OCI-LY3 (cell line): ENCODE measurements around the gene OR2A1.
"Not testable (repeated sequence)": the region's sequence is repeated elsewhere in the genome, so short reads cannot be mapped to it uniquely, and the experiment has no call there.

Experiments used
- EZH2phosphoT487 ChIP-seq: fragments of 200-600 bp; shearing (Covaris generic); IDR thresholded peaks from 2 replicates; pipeline ENCODE4 v1.6.1; 2018; ENCODE audit warnings: antibody characterized with exemption, mixed run types, low read depth
- TF ChIP-seq, protein P1 (sequence below): fragments of 200-600, 300-600 bp; sonication (generic); IDR thresholded peaks from 2 replicates; pipeline ENCODE4 v1.5.1; 2014; ENCODE audit warnings: antibody characterized with exemption, low read length, low read depth

DNA sequence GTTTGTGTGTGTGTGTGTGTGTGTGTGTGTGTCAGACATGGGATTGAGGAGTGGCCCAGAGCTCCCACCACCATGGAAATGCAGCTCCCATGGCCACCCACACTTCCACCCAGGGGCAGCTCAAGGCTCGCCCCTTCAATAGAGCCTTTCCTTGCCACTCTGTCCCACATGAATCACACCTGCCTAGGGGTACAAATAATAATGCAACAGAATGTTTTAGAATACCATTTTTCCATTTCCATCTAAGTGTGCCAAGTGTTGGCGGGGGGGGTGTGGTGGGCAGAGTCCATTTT, 19.7 kb downstream of the OR2A1 start:
- TF ChIP-seq, protein P1, sequence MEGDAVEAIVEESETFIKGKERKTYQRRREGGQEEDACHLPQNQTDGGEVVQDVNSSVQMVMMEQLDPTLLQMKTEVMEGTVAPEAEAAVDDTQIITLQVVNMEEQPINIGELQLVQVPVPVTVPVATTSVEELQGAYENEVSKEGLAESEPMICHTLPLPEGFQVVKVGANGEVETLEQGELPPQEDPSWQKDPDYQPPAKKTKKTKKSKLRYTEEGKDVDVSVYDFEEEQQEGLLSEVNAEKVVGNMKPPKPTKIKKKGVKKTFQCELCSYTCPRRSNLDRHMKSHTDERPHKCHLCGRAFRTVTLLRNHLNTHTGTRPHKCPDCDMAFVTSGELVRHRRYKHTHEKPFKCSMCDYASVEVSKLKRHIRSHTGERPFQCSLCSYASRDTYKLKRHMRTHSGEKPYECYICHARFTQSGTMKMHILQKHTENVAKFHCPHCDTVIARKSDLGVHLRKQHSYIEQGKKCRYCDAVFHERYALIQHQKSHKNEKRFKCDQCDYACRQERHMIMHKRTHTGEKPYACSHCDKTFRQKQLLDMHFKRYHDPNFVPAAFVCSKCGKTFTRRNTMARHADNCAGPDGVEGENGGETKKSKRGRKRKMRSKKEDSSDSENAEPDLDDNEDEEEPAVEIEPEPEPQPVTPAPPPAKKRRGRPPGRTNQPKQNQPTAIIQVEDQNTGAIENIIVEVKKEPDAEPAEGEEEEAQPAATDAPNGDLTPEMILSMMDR: not testable (repeated sequence)
- TF ChIP-seq EZH2phosphoT487: not testable (repeated sequence)
